B cell (primary cell): ENCODE measurements around the gene FAM151A. TPM values are rescaled to one million over a fixed set of nuclear protein-coding genes. Genes with fewer than 3 reads are reported as not detected.

Experiments used
- ATAC-seq: fragments of 200-7000 bp; cut with Tn5 transposase; one replicate; pipeline ENCODE4 v1.10.0; 2021; ENCODE audit warnings: low read depth, mild to moderate bottlenecking, moderate number of reproducible peaks, moderate library complexity
- CTCF ChIA-PET: fragments of 350-600 bp; sonication (Branson Sonifier 250); formaldehyde crosslinking; loops from one replicate; lab custom pipeline; 2021; ENCODE audit warnings: antibody characterized with exemption, inconsistent platforms; lab: Charles Lee
- POLR2A ChIA-PET: fragments of 350-600 bp; sonication (Branson Sonifier 250); formaldehyde crosslinking; loops from one replicate; lab custom pipeline; 2021; ENCODE audit warnings: antibody characterized with exemption; lab: Charles Lee
- DNase-seq: peaks from one replicate; pipeline ENCODE4 v3.0.0; 2013
- H2AFZ ChIP-seq: 2 replicates; pipeline ENCODE4 v1.6.1; 2012; ENCODE audit warnings: mild to moderate bottlenecking, low read depth, low read length; ENCODE audit not compliant: insufficient read depth, poor library complexity, severe bottlenecking
- H3K27ac ChIP-seq, 2 donors: 1 replicate in 1 of 2; 2 replicates in 1 of 2; pipeline ENCODE4 v1.5.1; 2012 to 2013; ENCODE audit warnings: low read length in 2 of 2, mild to moderate bottlenecking in 2 of 2, moderate library complexity in 1 of 2
- H3K27me3 ChIP-seq, 4 experiments: fragments of 200-600 bp in 1 of 4; sonication (generic) in 1 of 4; replicated peaks in 1 of 4; 1 replicate in 2 of 4; 2 replicates in 2 of 4; pipeline versions ENCODE4 v1.6.1 to v1.7.0; 2013 to 2016; ENCODE audit warnings: low read length in 3 of 4, mild to moderate bottlenecking in 2 of 4, mixed read lengths in 1 of 4, moderate library complexity in 1 of 4; ENCODE audit not compliant: insufficient read depth in 4 of 4, control insufficient read depth in 3 of 4; ENCODE audit errors: control extremely low read depth in 1 of 4
- H3K36me3 ChIP-seq, 2 experiments: replicated peaks in 1 of 2; 1 replicate in 1 of 2; 2 replicates in 1 of 2; pipeline versions ENCODE4 v1.6.1 to v1.7.1; 2013; ENCODE audit warnings: low read length in 1 of 2; ENCODE audit not compliant: insufficient read depth in 2 of 2, control insufficient read depth in 1 of 2; ENCODE audit errors: control extremely low read depth in 1 of 2, extremely low read depth in 1 of 2
- H3K4me1 ChIP-seq, 2 donors: fragments of 200-600 bp in 1 of 2; sonication (generic) in 1 of 2; 1 replicate in 1 of 2; 2 replicates in 1 of 2; pipeline versions ENCODE4 v1.5.1 to v1.6.1; 2013 to 2017; ENCODE audit warnings: low read length in 2 of 2; ENCODE audit not compliant: control insufficient read depth in 2 of 2, insufficient read depth in 2 of 2
- H3K4me2 ChIP-seq: replicated peaks from 2 replicates; pipeline ENCODE3; 2012; ENCODE audit warnings: mild to moderate bottlenecking, low read depth, low read length; ENCODE audit not compliant: poor library complexity, severe bottlenecking
- H3K4me3 ChIP-seq, 5 experiments: fragments of 200-600 bp in 1 of 5; sonication (generic) in 1 of 5; 1 replicate in 3 of 5; 2 replicates in 2 of 5; pipeline versions ENCODE4 v1.5.1 to v1.7.0; 2011 to 2016; ENCODE audit warnings: low read length in 4 of 5, mild to moderate bottlenecking in 4 of 5, low read depth in 2 of 5, control low read depth in 1 of 5, moderate library complexity in 1 of 5; ENCODE audit not compliant: insufficient read depth in 1 of 5; ENCODE audit errors: control extremely low read depth in 1 of 5, extremely low read depth in 1 of 5
- H3K79me2 ChIP-seq: fragments of 200-600 bp; sonication (generic); one replicate; pipeline ENCODE4 v1.6.0; 2016; ENCODE audit warnings: low read length; ENCODE audit not compliant: control insufficient read depth, insufficient read depth
- H3K9ac ChIP-seq: fragments of 200-600 bp; sonication (generic); 2 replicates; pipeline ENCODE4 v1.6.1; 2017; ENCODE audit warnings: mild to moderate bottlenecking, low read length, moderate library complexity
- H3K9me3 ChIP-seq, 3 donors: one replicate each; pipeline versions ENCODE4 v1.6.1 to v1.7.1; 2013; ENCODE audit warnings: low read length in 2 of 3; ENCODE audit not compliant: control insufficient read depth in 2 of 3, insufficient read depth in 1 of 3; ENCODE audit errors: control extremely low read depth in 1 of 3
- H4K20me1 ChIP-seq: 2 replicates; pipeline ENCODE4 v1.6.0; 2012; ENCODE audit warnings: mild to moderate bottlenecking, low read length; ENCODE audit not compliant: insufficient read depth, control insufficient read depth, poor library complexity, severe bottlenecking
- H3K27ac Mint-ChIP-seq: one replicate; pipeline ENCODE4 v1.8.0; 2021; ENCODE audit warnings: mixed read lengths
- H3K27me3 Mint-ChIP-seq: one replicate; pipeline ENCODE4 v1.8.0; 2021; ENCODE audit warnings: mixed read lengths
- H3K4me1 Mint-ChIP-seq: one replicate; pipeline ENCODE4 v1.8.0; 2021; ENCODE audit warnings: mixed read lengths
- H3K4me3 Mint-ChIP-seq: one replicate; pipeline ENCODE4 v1.8.0; 2021; ENCODE audit warnings: mixed read lengths
- H3K9me3 Mint-ChIP-seq: one replicate; pipeline ENCODE4 v1.8.0; 2022; ENCODE audit warnings: mixed read lengths; ENCODE audit not compliant: insufficient read depth
- CTCF ChIP-seq: fragments of 200-600 bp; IDR thresholded peaks from one replicate; pipeline ENCODE4 v1.8.0; 2022; ENCODE audit warnings: antibody characterized with exemption, mild to moderate bottlenecking
- EZH2 ChIP-seq: IDR thresholded peaks from 2 replicates; pipeline ENCODE4 v1.6.1; 2012; ENCODE audit warnings: borderline replicate concordance, low read depth, mild to moderate bottlenecking, moderate library complexity, low read length; ENCODE audit not compliant: insufficient read depth, poor library complexity, severe bottlenecking
- WGBS: methylation state at CpG from one replicate; pipeline ENCODE4 v1.1.5; 2013; ENCODE audit warnings: missing lambda C conversion rate; ENCODE audit not compliant: insufficient coverage; 5-methylcytosine and 5-hydroxymethylcytosine counted together
- intact Hi-C: fragments of 100-400 bp; cut with micrococcal nuclease; formaldehyde crosslinking; loops from one replicate; pipeline ENCODE4 v1.10.0; 2022
- polyA plus RNA-seq: library from polyadenylated mRNA; depleted of rRNA; stranded (reverse); fragments of >200 nt; gene quantifications from 2 replicates; pipeline ENCODE4 v1.2.3, GENCODE V29; 2012
- total RNA-seq, 2 donors: library from RNA; stranded (reverse); fragments of 120-200 nt in 1 of 2; gene quantifications; 1 replicate in 1 of 2; 2 replicates in 1 of 2; pipeline versions ENCODE4 v1.2.3 to v1.2.4, GENCODE V29; 2013 to 2022

Gene FAM151A
- total and polyA plus RNA-seq, 2 donors (not counting 1 experiment from before 2014, with no cell fraction given): not detected

GRCh38 chr1:54585181-54586066, 37.9 kb downstream of the FAM151A start:
- H3K79me2 ChIP-seq: no peaks in the 10 kb centered on the region
- H2AFZ ChIP-seq: no peak overlapping the region
- H3K27me3 ChIP-seq: no peaks in the 10 kb centered on the region
- ChIA-PET POLR2A (no interaction called here), CTCF (no interaction called here)
- 98% methylated on average over 14 of the region's 15 CpGs for WGBS
- intact Hi-C loops: no loop called here
- Mint-ChIP-seq H3K27me3 (no peaks in the 10 kb centered on the region), H3K9me3 (no peaks in the 10 kb centered on the region), H3K4me3 (no peak overlapping the region), H3K27ac (no peak overlapping the region), H3K4me1 (peaks cover 5% of the 10 kb centered on the region)
- H3K4me1 ChIP-seq: no peaks in the 10 kb centered on the region
- no peaks in the 10 kb centered on the region for H3K36me3 ChIP-seq
- H3K9me3 ChIP-seq: no peaks in the 10 kb centered on the region
- no peaks in the 10 kb centered on the region for H4K20me1 ChIP-seq
- no peak for ATAC-seq
- TF ChIP-seq EZH2 (no peak), CTCF (no peak)
- H3K9ac ChIP-seq: no peak overlapping the region
- no peak overlapping the region for H3K4me3 ChIP-seq
- DNase-seq: no peak
- no peak overlapping the region for H3K27ac ChIP-seq
- no peak overlapping the region for H3K4me2 ChIP-seq

DNA sequence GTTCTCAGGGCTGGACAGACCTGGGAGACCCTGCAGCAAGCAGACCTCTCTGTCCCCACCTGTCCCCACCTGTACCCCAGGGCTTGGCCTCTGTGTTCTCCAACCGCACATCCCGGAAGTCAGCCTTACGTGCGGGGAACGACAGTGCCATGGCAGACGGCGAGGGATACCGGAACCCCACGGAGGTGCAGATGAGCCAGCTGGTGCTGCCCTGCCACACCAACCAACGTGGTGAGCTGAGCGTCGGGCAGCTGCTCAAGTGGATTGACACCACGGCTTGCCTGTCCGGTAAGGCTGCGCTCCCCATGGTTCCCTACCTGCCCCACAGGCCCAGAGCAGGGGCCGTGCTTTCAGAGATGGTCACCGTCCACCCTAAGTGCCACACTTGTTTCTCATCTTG, 38.8 kb downstream of the FAM151A start:
- intact Hi-C loops: no loop called here
- no peaks in the 10 kb centered on the region for H3K79me2 ChIP-seq
- ChIA-PET CTCF (no interaction called here), POLR2A (no interaction called here)
- no peak overlapping the region for H3K4me3 Mint-ChIP-seq
- no peaks in the 10 kb centered on the region for H4K20me1 ChIP-seq
- H3K9me3 ChIP-seq: no peaks in the 10 kb centered on the region
- no peak for ATAC-seq
- no peak overlapping the region for H3K4me3 ChIP-seq
- 96% methylated on average over 17 of the region's 17 CpGs for WGBS
- no peak overlapping the region for H3K27ac Mint-ChIP-seq
- no peak overlapping the region for H3K27ac ChIP-seq
- TF ChIP-seq EZH2 (no peak), CTCF (no peak)
- no peaks in the 10 kb centered on the region for H3K4me1 ChIP-seq
- no peak overlapping the region for H3K9ac ChIP-seq
- H3K9me3 Mint-ChIP-seq: no peaks in the 10 kb centered on the region
- H3K4me2 ChIP-seq: no peak overlapping the region
- H3K27me3 ChIP-seq: no peaks in the 10 kb centered on the region
- DNase-seq: no peak
- no peaks in the 10 kb centered on the region for H3K36me3 ChIP-seq
- H3K4me1 Mint-ChIP-seq: peaks cover 5% of the 10 kb centered on the region
- H2AFZ ChIP-seq: no peak overlapping the region
- H3K27me3 Mint-ChIP-seq: no peaks in the 10 kb centered on the region
